HG02973 (cell line): ENCODE measurements around the gene MPP7.
"Not testable (repeated sequence)": the region's sequence is repeated elsewhere in the genome, so short reads cannot be mapped to it uniquely, and the experiment has no call there.

Experiments used
- ATAC-seq: cut with Tn5 transposase; IDR thresholded peaks from one replicate; pipeline ENCODE4 v1.9.1; 2021; ENCODE audit warnings: moderate library complexity; ENCODE audit not compliant: unreplicated experiment

The MPP7 gene

GRCh38 chr10:28302638-28303488, at the start of gene MPP7:
Gene MPP7, minus strand, starts transcription at chr10:28303064. Its CDS starts 64,460 bp downstream, at chr10:28238604.
- peak; percentile 99 for ATAC-seq

- no peak for ATAC-seq
Measured at GRCh38 chr10:28349892-28350291, 47.0 kb upstream of the MPP7 start.

- no peak for ATAC-seq
Measured at GRCh38 chr10:28343987-28344895, 41.4 kb upstream of the MPP7 start.

- ATAC-seq = no peak
Measured at GRCh38 chr10:28343252-28343651, 40.4 kb upstream of the MPP7 start.

GRCh38 chr10:28341679-28342078, 38.8 kb upstream of the MPP7 start:
- not testable (repeated sequence) for ATAC-seq

- ATAC-seq = no peak
Measured at GRCh38 chr10:28332726-28333125, 29.9 kb upstream of the MPP7 start.

GRCh38 chr10:28331841-28332240, 29.0 kb upstream of the MPP7 start:
- ATAC-seq = no peak

- ATAC-seq = no peak
Measured at GRCh38 chr10:28331066-28331465, 28.2 kb upstream of the MPP7 start.

- ATAC-seq = no peak
Measured at GRCh38 chr10:28328346-28328745, 25.5 kb upstream of the MPP7 start.

- no peak for ATAC-seq
Measured at GRCh38 chr10:28327491-28327880, 24.6 kb upstream of the MPP7 start.

- no peak for ATAC-seq
Measured at GRCh38 chr10:28326516-28327490, 23.9 kb upstream of the MPP7 start.

GRCh38 chr10:28320799-28321198, 17.9 kb upstream of the MPP7 start:
- no peak for ATAC-seq

GRCh38 chr10:28320090-28320489, 17.2 kb upstream of the MPP7 start:
- ATAC-seq = no peak

GRCh38 chr10:28319061-28319460, 16.2 kb upstream of the MPP7 start:
- not testable (repeated sequence) for ATAC-seq

- no peak for ATAC-seq
Measured at GRCh38 chr10:28318626-28319025, 15.8 kb upstream of the MPP7 start.

GRCh38 chr10:28317760-28318159, 14.9 kb upstream of the MPP7 start:
- ATAC-seq = no peak

GRCh38 chr10:28316696-28317095, 13.8 kb upstream of the MPP7 start:
- no peak for ATAC-seq

GRCh38 chr10:28315140-28315539, 12.3 kb upstream of the MPP7 start:
- no peak for ATAC-seq

GRCh38 chr10:28314211-28314610, 11.3 kb upstream of the MPP7 start:
- ATAC-seq = no peak

- ATAC-seq = no peak
Measured at GRCh38 chr10:28312572-28312971, 9.7 kb upstream of the MPP7 start.

GRCh38 chr10:28311104-28311503, 8.2 kb upstream of the MPP7 start:
- ATAC-seq = no peak
